ENCODE results near the gene MARCHF2. TPM values are rescaled to one million over a fixed set of nuclear protein-coding genes. Genes with fewer than 3 reads are reported as not detected.

MARCHF2 gene
- total and polyA plus RNA-seq, 9 of the 15 experiments (the other 6 are each of a cell fraction or from before 2014, with no cell fraction given) = 0.39 to 6.4 (median 2.2) TPM

DNA sequence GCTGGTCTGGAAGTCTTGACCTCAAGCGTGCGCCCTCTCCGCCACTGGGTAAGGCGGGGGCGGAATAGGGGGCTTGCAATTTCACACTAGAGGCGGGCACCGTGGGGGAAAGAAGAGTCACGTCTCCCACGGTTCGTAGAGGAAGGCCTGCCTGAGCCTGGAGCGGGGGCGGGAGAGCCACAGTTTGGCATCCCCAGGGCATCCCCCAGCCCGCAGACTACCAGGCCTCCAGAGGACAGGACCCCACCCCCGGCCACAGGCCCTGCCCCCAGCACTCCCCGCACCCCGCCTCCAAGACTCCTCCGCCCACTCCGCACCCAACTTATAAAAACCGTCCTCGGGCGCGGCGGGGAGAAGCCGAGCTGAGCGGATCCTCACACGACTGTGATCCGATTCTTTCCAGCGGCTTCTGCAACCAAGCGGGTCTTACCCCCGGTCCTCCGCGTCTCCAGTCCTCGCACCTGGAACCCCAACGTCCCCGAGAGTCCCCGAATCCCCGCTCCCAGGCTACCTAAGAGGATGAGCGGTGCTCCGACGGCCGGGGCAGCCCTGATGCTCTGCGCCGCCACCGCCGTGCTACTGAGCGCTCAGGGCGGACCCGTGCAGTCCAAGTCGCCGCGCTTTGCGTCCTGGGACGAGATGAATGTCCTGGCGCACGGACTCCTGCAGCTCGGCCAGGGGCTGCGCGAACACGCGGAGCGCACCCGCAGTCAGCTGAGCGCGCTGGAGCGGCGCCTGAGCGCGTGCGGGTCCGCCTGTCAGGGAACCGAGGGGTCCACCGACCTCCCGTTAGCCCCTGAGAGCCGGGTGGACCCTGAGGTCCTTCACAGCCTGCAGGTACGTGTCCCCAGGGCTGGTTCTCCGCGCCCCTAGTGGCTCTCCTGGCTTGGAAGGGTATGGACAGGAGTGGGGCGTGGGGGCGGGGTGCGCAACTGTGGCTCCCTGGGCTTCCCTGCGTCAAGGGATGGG, 49.0 kb upstream of the MARCHF2 start, which contains the start of gene ANGPTL4 (continued):
- TF ChIP-seq CTBP1 (IDR thresholded peaks at IDR 0.05; ENCODE audit: borderline replicate concordance) = peak; percentile 52; the same call in 1 of the 2 replicates
- no peak for TF ChIP-seq KDM1A (IDR thresholded peaks at IDR 0.05)
- TF ChIP-seq GABPB1 (CRISPR knock-in tag; IDR thresholded peaks at IDR 0.05) = no peak
- TF ChIP-seq NCOA6 (IDR thresholded peaks at IDR 0.05) = peak; percentile 62; the same call in 1 of the 2 replicates
- TF ChIP-seq ILF3 (IDR thresholded peaks at IDR 0.05; ENCODE audit: borderline replicate concordance) = no peak
- no peak for TF ChIP-seq ZNF124 (CRISPR knock-in tag; IDR thresholded peaks at IDR 0.05)
- peak in 2 of 3 experiments; percentile 1 to 6 for TF ChIP-seq YY1 (IDR thresholded peaks at IDR 0.05; ENCODE audit: borderline replicate concordance in 1 of 3, control insufficient read depth in 1 of 3, extremely low read depth in 1 of 3, insufficient read depth in 3 of 3, insufficient read length in 1 of 3, insufficient replicate concordance in 2 of 3, low read depth in 1 of 3, low read length in 2 of 3)
- no peak for TF ChIP-seq CREB1 (IDR thresholded peaks at IDR 0.05)
- peak; percentile 29; the same call in 1 of the 2 replicates for TF ChIP-seq CREB1 (CRISPR knock-in tag; IDR thresholded peaks at IDR 0.05)
- peak; percentile 55 for TF ChIP-seq RBFOX2 (IDR thresholded peaks at IDR 0.05; ENCODE audit: low read depth, low read length)
- peak; percentile 67 to 73 for TF ChIP-seq NRF1 (conservative IDR thresholded peaks at IDR 0.05 in 1 of 2, IDR thresholded peaks at IDR 0.05 in 1 of 2)
- no peak for TF ChIP-seq SIX5 (IDR thresholded peaks at IDR 0.05; ENCODE audit: borderline replicate concordance in 1 of 2, insufficient read depth in 1 of 2, low read depth in 1 of 2, low read length in 2 of 2)
- TF ChIP-seq, protein P1, sequence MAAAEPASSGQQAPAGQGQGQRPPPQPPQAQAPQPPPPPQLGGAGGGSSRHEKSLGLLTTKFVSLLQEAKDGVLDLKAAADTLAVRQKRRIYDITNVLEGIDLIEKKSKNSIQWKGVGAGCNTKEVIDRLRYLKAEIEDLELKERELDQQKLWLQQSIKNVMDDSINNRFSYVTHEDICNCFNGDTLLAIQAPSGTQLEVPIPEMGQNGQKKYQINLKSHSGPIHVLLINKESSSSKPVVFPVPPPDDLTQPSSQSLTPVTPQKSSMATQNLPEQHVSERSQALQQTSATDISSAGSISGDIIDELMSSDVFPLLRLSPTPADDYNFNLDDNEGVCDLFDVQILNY (CRISPR knock-in tag; IDR thresholded peaks at IDR 0.05) = no peak
- no peak for TF ChIP-seq ZNF212 (CRISPR knock-in tag; IDR thresholded peaks at IDR 0.05)
- TF ChIP-seq TBP (optimal IDR thresholded peaks at IDR 0.05; ENCODE audit: low read depth, low read length) = peak; percentile 18
- TF ChIP-seq, protein P2, sequence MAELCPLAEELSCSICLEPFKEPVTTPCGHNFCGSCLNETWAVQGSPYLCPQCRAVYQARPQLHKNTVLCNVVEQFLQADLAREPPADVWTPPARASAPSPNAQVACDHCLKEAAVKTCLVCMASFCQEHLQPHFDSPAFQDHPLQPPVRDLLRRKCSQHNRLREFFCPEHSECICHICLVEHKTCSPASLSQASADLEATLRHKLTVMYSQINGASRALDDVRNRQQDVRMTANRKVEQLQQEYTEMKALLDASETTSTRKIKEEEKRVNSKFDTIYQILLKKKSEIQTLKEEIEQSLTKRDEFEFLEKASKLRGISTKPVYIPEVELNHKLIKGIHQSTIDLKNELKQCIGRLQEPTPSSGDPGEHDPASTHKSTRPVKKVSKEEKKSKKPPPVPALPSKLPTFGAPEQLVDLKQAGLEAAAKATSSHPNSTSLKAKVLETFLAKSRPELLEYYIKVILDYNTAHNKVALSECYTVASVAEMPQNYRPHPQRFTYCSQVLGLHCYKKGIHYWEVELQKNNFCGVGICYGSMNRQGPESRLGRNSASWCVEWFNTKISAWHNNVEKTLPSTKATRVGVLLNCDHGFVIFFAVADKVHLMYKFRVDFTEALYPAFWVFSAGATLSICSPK (IDR thresholded peaks at IDR 0.05; ENCODE audit: borderline replicate concordance) = no peak
- TF ChIP-seq, protein P3, sequence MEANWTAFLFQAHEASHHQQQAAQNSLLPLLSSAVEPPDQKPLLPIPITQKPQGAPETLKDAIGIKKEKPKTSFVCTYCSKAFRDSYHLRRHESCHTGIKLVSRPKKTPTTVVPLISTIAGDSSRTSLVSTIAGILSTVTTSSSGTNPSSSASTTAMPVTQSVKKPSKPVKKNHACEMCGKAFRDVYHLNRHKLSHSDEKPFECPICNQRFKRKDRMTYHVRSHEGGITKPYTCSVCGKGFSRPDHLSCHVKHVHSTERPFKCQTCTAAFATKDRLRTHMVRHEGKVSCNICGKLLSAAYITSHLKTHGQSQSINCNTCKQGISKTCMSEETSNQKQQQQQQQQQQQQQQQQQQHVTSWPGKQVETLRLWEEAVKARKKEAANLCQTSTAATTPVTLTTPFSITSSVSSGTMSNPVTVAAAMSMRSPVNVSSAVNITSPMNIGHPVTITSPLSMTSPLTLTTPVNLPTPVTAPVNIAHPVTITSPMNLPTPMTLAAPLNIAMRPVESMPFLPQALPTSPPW (CRISPR knock-in tag; IDR thresholded peaks at IDR 0.05) = peak; percentile 27; the same call in 1 of the 2 replicates
- peak; percentile 39 for TF ChIP-seq PHF20 (IDR thresholded peaks at IDR 0.05; ENCODE audit: partially characterized antibody)
- TF ChIP-seq POLR2G (IDR thresholded peaks at IDR 0.05; ENCODE audit: low read depth, low read length) = peak; percentile 73
- TF ChIP-seq NFE2L1 (tag; IDR thresholded peaks at IDR 0.05; ENCODE audit: borderline replicate concordance, low read depth) = no peak
- peak; percentile 9; the same call in 1 of the 2 replicates for TF ChIP-seq ZBTB7A (IDR thresholded peaks at IDR 0.05; ENCODE audit: borderline replicate concordance, control insufficient read depth, low read depth, low read length)
